ENCODE data around the gene DNMT3A.

The DNMT3A gene

DNA sequence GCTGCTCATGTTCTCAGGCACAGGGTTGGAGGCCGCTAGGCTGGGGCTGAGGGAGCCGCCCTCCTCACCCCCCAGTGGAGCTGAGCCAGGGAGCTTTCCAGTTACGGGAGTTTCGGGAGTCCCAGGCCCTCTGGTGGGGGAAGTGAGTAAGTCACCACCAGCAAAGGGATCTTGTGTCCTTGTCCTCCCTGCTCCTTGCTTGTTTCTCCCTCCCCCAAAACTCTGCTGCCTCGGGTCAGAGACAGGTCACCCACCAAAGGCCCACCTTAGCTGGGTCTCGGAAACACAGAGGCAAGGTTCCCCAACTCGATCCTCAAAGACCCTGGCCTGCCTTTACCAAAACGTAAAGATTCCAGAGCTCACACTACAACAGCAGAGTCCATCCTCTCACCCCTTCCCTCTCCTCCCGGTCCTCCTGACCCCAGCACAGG lies 112.9 kb downstream of the DNMT3A start:
- TF ChIP-seq, protein P1, sequence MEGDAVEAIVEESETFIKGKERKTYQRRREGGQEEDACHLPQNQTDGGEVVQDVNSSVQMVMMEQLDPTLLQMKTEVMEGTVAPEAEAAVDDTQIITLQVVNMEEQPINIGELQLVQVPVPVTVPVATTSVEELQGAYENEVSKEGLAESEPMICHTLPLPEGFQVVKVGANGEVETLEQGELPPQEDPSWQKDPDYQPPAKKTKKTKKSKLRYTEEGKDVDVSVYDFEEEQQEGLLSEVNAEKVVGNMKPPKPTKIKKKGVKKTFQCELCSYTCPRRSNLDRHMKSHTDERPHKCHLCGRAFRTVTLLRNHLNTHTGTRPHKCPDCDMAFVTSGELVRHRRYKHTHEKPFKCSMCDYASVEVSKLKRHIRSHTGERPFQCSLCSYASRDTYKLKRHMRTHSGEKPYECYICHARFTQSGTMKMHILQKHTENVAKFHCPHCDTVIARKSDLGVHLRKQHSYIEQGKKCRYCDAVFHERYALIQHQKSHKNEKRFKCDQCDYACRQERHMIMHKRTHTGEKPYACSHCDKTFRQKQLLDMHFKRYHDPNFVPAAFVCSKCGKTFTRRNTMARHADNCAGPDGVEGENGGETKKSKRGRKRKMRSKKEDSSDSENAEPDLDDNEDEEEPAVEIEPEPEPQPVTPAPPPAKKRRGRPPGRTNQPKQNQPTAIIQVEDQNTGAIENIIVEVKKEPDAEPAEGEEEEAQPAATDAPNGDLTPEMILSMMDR (IDR thresholded peaks at IDR 0.05; ENCODE audit: insufficient read depth, low read length, missing control alignments), result peak; percentile 80
- CTCF ChIA-PET, result interaction anchor here (0.6 to 3.3 kb wide), 19 partner anchors 9 to 338 kb away, joined by 3 to 46 read pairs (median 5); no protein-coding TSS in a partner anchor
- H3K4me3 ChIP-seq (ENCODE audit: low read depth, low read length), result no peak overlapping the region
- POLR2A ChIA-PET, result no interaction called here
- DNase-seq (ENCODE audit: low read depth, low spot score), result no peak

DNA sequence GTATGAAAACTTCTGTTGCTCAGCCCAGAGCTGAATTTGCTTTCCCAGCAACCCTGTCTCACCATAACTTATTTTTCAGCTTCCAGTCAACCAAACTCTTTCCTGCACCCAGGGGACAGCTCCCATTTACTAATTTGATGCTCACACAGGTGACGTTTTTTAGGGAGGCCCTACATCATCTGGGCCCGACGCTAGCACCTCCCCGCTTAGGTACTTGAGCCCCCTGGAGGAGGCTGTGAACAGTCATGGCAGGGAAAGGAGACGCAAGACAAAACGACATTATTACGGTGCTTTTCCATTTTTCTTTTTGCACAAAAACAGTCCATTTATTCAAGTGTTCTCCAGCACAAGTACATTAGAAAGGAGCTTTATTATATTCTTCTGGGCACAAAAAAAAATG lies 114.1 kb downstream of the DNMT3A start:
- H3K4me3 ChIP-seq (ENCODE audit: low read depth, low read length), result no peak overlapping the region
- POLR2A ChIA-PET, result no interaction called here
- TF ChIP-seq, protein P1 (IDR thresholded peaks at IDR 0.05; ENCODE audit: insufficient read depth, low read length, missing control alignments), result no peak
- no peak for DNase-seq (ENCODE audit: low read depth, low spot score)
- CTCF ChIA-PET, result interaction anchor here (0.9 to 3.3 kb wide), 8 partner anchors 13 to 252 kb away, joined by 3 to 46 read pairs (median 13); no protein-coding TSS in a partner anchor

DNA sequence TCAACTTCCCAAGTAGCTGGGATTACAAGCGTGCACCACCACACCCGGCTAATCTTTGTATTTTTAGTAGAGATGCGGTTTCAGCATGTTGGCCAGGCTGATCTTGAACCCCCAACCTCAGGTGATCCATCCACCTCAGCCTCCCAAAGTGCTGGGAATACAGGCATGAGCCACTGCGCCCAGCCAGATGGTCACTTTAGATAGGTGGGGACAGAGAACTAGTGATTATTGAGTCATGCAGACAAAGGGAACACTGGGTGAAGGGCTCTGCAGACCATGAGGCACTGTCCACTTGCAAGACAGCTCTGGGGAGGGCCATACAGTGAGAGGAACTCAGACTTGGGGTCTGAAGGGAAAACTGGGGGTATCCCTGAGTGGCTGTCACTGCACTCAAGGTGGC lies 114.9 kb downstream of the DNMT3A start:
- no peak overlapping the region for H3K4me3 ChIP-seq (ENCODE audit: low read depth, low read length)
- ChIA-PET CTCF (interaction anchor here (0.9 to 3.3 kb wide), 5 partner anchors 13 to 251 kb away, joined by 3 to 46 read pairs (median 18); no protein-coding TSS in a partner anchor), POLR2A (no interaction called here)
- DNase-seq (ENCODE audit: low read depth, low spot score), result no peak
- TF ChIP-seq, protein P1 (IDR thresholded peaks at IDR 0.05; ENCODE audit: insufficient read depth, low read length, missing control alignments), result no peak

DNA sequence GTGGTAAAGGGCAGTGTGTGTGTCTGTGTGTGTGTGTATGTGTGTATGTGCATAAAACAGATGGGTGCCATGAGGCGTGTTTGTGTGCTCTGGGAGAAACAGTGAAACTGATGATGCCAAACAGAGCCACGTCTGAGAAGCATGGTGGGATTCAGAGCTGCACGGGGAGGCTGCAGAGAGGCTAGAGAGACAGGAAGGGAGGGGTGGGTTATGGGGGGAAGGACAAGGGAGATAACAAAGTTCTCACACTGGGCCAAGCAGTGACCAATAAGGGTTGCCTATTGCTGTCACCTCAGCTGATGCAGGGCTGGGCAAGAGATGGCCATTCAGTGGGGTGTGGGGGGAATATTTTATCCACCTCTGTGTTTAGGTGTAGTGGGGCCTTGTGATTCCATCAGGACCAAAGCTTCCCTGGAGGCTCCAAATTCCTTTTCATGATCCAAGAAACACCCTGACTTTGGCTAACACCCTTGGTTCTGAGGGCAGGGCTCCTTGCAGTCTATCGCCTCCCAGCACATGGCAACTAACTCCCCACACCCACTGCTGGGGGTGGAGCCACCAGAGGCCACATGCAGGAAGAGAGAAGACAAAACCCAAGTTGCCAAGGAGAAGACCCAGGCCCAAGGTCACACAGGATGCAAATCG lies 119.1 kb downstream of the DNMT3A start:
- no peak for DNase-seq (ENCODE audit: low read depth, low spot score)
- H3K4me3 ChIP-seq (ENCODE audit: low read depth, low read length), result no peak overlapping the region
- POLR2A ChIA-PET, result no interaction called here
- TF ChIP-seq, protein P1 (IDR thresholded peaks at IDR 0.05; ENCODE audit: insufficient read depth, low read length, missing control alignments), result no peak
- CTCF ChIA-PET, result no interaction called here

DNA sequence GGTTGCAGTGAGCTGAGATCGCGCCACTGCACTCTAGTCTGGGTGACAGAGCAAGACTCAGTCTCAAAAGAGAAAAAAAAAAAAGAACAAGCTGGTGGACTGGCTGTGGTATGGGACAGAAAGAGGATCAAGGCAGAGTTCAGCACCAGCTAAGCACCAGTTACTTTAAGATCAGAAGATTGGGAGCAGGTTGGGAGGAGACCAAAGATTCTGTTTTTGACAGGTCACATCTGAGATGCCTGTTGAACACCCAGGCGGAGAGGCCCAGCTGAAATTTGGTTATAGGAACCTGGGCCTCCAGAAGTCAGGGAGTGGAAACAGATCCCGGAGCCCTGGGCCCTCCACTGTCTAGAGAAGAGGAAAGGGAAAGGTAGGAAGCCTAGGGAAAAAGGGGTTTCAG lies 120.1 kb downstream of the DNMT3A start:
- ChIA-PET CTCF (interaction anchor here (1.5 kb wide), 1 partner anchor 26 kb away, joined by 4 read pairs; no protein-coding TSS in a partner anchor), POLR2A (interaction anchor here (0.9 kb wide), 1 partner anchor 29 kb away, joined by 3 read pairs; no protein-coding TSS in a partner anchor)
- H3K4me3 ChIP-seq (ENCODE audit: low read depth, low read length), result no peak overlapping the region
- TF ChIP-seq, protein P1 (IDR thresholded peaks at IDR 0.05; ENCODE audit: insufficient read depth, low read length, missing control alignments), result no peak
- no peak for DNase-seq (ENCODE audit: low read depth, low spot score)

DNA sequence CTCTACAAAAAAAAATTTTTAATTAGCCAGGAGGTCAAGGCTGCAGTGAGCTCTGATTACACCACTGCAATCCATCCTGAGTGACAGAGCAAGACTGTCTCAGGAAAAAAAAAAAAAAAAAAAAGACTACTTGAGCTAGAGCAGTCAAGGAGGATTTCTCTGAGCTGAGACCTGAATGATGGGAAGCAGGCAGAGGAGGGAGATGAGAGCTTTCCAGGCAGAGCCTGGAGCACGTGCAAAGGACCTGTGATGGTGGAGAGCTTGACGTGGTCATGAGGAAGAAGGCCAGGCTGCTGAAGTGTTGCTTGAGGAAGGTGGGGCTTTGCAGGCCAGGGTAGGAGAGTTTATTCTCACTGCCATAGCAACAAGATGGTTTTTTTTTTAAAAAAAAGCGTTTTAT lies 121.4 kb downstream of the DNMT3A start:
- TF ChIP-seq, protein P1 (IDR thresholded peaks at IDR 0.05; ENCODE audit: insufficient read depth, low read length, missing control alignments), result no peak
- DNase-seq (ENCODE audit: low read depth, low spot score), result no peak
- POLR2A ChIA-PET, result no interaction called here
- CTCF ChIA-PET, result interaction anchor here (1.1 to 2.8 kb wide), 3 partner anchors 9 to 24 kb away, joined by 3 to 19 read pairs (median 4); no protein-coding TSS in a partner anchor
- H3K4me3 ChIP-seq (ENCODE audit: low read depth, low read length), result no peak overlapping the region
